ENCODE data around the gene NATD1. TPM values are rescaled to one million over a fixed set of nuclear protein-coding genes. Genes with fewer than 3 reads are reported as not detected.
A peak's percentile ranks its signal among the peaks of the same experiment; 100 is the strongest.

NATD1 gene
- total and polyA plus RNA-seq, 9 of the 15 experiments (the other 6 are each of a cell fraction or from before 2014, with no cell fraction given), result 0.24 to 5.4 (median 1.6) TPM

GRCh38 chr17:21214777-21215541, 38.3 kb downstream of the NATD1 start (continued):
- TF ChIP-seq, protein P1, sequence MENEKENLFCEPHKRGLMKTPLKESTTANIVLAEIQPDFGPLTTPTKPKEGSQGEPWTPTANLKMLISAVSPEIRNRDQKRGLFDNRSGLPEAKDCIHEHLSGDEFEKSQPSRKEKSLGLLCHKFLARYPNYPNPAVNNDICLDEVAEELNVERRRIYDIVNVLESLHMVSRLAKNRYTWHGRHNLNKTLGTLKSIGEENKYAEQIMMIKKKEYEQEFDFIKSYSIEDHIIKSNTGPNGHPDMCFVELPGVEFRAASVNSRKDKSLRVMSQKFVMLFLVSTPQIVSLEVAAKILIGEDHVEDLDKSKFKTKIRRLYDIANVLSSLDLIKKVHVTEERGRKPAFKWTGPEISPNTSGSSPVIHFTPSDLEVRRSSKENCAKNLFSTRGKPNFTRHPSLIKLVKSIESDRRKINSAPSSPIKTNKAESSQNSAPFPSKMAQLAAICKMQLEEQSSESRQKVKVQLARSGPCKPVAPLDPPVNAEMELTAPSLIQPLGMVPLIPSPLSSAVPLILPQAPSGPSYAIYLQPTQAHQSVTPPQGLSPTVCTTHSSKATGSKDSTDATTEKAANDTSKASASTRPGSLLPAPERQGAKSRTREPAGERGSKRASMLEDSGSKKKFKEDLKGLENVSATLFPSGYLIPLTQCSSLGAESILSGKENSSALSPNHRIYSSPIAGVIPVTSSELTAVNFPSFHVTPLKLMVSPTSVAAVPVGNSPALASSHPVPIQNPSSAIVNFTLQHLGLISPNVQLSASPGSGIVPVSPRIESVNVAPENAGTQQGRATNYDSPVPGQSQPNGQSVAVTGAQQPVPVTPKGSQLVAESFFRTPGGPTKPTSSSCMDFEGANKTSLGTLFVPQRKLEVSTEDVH (IDR thresholded peaks at IDR 0.05; ENCODE audit: low read depth, partially characterized antibody), result no peak
- no peak for TF ChIP-seq YY1 (IDR thresholded peaks at IDR 0.05; ENCODE audit: borderline replicate concordance in 1 of 3, control insufficient read depth in 1 of 3, extremely low read depth in 1 of 3, insufficient read depth in 3 of 3, insufficient read length in 1 of 3, insufficient replicate concordance in 2 of 3, low read depth in 1 of 3, low read length in 2 of 3)
- TF ChIP-seq ZNF354B (CRISPR knock-in tag; IDR thresholded peaks at IDR 0.05), result no peak
- TF ChIP-seq ZNF3 (CRISPR knock-in tag; IDR thresholded peaks at IDR 0.05), result no peak
- no peak for TF ChIP-seq STAG1 (CRISPR knock-in tag; IDR thresholded peaks at IDR 0.05; ENCODE audit: borderline replicate concordance)
- no peak for TF ChIP-seq ERF (CRISPR knock-in tag; IDR thresholded peaks at IDR 0.05)
- peak; percentile 53; the same call in 1 of the 2 replicates for TF ChIP-seq MTA3 (IDR thresholded peaks at IDR 0.05; ENCODE audit: borderline replicate concordance)
- TF ChIP-seq ZNF696 (CRISPR knock-in tag; conservative IDR thresholded peaks at IDR 0.05), result no peak
- TF ChIP-seq SMARCC2 (IDR thresholded peaks at IDR 0.05; ENCODE audit: low read depth), result no peak
- TF ChIP-seq WHSC1 (IDR thresholded peaks at IDR 0.05; ENCODE audit: low read length), result no peak
- 0 out of 4 replicates have a peak, but pooled peaks of 1 of the 2 experiments have one; percentile 13 for TF ChIP-seq NRF1 (conservative IDR thresholded peaks at IDR 0.05 in 1 of 2, IDR thresholded peaks at IDR 0.05 in 1 of 2)
- no peak for TF ChIP-seq ZFP1 (CRISPR knock-in tag; IDR thresholded peaks at IDR 0.05)
- TF ChIP-seq NCOA6 (IDR thresholded peaks at IDR 0.05), result no peak
- TF ChIP-seq, protein P2, sequence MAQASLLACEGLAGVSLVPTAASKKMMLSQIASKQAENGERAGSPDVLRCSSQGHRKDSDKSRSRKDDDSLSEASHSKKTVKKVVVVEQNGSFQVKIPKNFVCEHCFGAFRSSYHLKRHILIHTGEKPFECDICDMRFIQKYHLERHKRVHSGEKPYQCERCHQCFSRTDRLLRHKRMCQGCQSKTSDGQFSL (CRISPR knock-in tag; IDR thresholded peaks at IDR 0.05), result 0 out of 2 replicates have a peak, but pooled peaks have one; percentile 27
- TF ChIP-seq, protein P2 (tag; IDR thresholded peaks at IDR 0.05), result no peak
- TF ChIP-seq, protein P3, sequence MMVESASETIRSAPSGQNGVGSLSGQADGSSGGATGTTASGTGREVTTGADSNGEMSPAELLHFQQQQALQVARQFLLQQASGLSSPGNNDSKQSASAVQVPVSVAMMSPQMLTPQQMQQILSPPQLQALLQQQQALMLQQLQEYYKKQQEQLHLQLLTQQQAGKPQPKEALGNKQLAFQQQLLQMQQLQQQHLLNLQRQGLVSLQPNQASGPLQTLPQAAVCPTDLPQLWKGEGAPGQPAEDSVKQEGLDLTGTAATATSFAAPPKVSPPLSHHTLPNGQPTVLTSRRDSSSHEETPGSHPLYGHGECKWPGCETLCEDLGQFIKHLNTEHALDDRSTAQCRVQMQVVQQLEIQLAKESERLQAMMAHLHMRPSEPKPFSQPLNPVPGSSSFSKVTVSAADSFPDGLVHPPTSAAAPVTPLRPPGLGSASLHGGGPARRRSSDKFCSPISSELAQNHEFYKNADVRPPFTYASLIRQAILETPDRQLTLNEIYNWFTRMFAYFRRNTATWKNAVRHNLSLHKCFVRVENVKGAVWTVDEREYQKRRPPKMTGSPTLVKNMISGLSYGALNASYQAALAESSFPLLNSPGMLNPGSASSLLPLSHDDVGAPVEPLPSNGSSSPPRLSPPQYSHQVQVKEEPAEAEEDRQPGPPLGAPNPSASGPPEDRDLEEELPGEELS (CRISPR knock-in tag; IDR thresholded peaks at IDR 0.05; ENCODE audit: borderline replicate concordance), result no peak
- TF ChIP-seq THRB (CRISPR knock-in tag; conservative IDR thresholded peaks at IDR 0.05), result no peak
- TF ChIP-seq, protein P4, sequence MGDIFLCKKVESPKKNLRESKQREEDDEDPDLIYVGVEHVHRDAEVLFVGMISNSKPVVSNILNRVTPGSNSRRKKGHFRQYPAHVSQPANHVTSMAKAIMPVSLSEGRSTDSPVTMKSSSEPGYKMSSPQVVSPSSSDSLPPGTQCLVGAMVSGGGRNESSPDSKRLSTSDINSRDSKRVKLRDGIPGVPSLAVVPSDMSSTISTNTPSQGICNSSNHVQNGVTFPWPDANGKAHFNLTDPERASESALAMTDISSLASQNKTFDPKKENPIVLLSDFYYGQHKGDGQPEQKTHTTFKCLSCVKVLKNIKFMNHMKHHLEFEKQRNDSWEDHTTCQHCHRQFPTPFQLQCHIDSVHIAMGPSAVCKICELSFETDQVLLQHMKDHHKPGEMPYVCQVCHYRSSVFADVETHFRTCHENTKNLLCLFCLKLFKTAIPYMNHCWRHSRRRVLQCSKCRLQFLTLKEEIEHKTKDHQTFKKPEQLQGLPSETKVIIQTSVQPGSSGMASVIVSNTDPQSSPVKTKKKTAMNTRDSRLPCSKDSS (IDR thresholded peaks at IDR 0.05; ENCODE audit: low read depth, partially characterized antibody), result no peak

Measured in K562 (cell line).